NCI-H187 treated with DMSO at 0.1 percent for 48 hours (cell line): ENCODE data around the gene ZNF300.
A peak's percentile ranks its signal among the peaks of the same experiment; 100 is the strongest.
"Not testable (repeated sequence)": the region's sequence is repeated elsewhere in the genome, so short reads cannot be mapped to it uniquely, and the experiment has no call there.

Experiments used
- DNase-seq: peaks from one replicate; lab custom pipeline; 2025; lab: John Stamatoyannopoulos, UW

The ZNF300 gene

GRCh38 chr5:150904479-150905311 is at the start of gene ZNF300:
Gene ZNF300, minus strand, starts transcription at chr5:150904980. Its CDS starts 1,825 bp downstream, at chr5:150903155.
- DNase-seq, result peak; percentile 77

- DNase-seq, result no peak
These were observed 43.8 kb upstream of the ZNF300 start for GRCh38 chr5:150948539-150948938.

- DNase-seq, result no peak
These were observed 41.6 kb upstream of the ZNF300 start for GRCh38 chr5:150946351-150946905.

- DNase-seq, result no peak
These were observed 41.2 kb upstream of the ZNF300 start for GRCh38 chr5:150945947-150946346.

GRCh38 chr5:150945486-150945885 is 40.7 kb upstream of the ZNF300 start:
- no peak for DNase-seq

GRCh38 chr5:150931368-150931965 is 26.7 kb upstream of the ZNF300 start:
- no peak for DNase-seq

GRCh38 chr5:150918613-150919012 is 13.8 kb upstream of the ZNF300 start:
- DNase-seq, result no peak

- no peak for DNase-seq
These were observed 7.6 kb upstream of the ZNF300 start for GRCh38 chr5:150912312-150912814.

GRCh38 chr5:150905312-150905683 is 518 bp upstream of the ZNF300 start:
- DNase-seq, result no peak

GRCh38 chr5:150901446-150901845 is 3.3 kb downstream of the ZNF300 start:
- DNase-seq, result no peak

- DNase-seq, result no peak
These were observed 9.1 kb downstream of the ZNF300 start for GRCh38 chr5:150895431-150896428.

GRCh38 chr5:150879358-150879757 is 25.4 kb downstream of the ZNF300 start:
- DNase-seq, result no peak

GRCh38 chr5:150862070-150862469 is 42.7 kb downstream of the ZNF300 start:
- DNase-seq, result no peak

GRCh38 chr5:150860246-150860821 is 44.4 kb downstream of the ZNF300 start:
- DNase-seq, result no peak

GRCh38 chr5:150856700-150857099 is 48.1 kb downstream of the ZNF300 start:
- DNase-seq, result not testable (repeated sequence)

- no peak for DNase-seq
These were observed 51.2 kb downstream of the ZNF300 start for GRCh38 chr5:150853561-150853960.

GRCh38 chr5:150851039-150851438 is 53.7 kb downstream of the ZNF300 start:
- DNase-seq, result no peak

- DNase-seq, result no peak
These were observed 56.5 kb downstream of the ZNF300 start for GRCh38 chr5:150848271-150848670.

- DNase-seq, result no peak
These were observed 57.5 kb downstream of the ZNF300 start for GRCh38 chr5:150847334-150847695.

- DNase-seq, result peak; percentile 20
These were observed 58.0 kb downstream of the ZNF300 start for GRCh38 chr5:150846654-150847333.

GRCh38 chr5:150846308-150846653 is 58.5 kb downstream of the ZNF300 start, which contains the start of gene IRGM:
Gene IRGM, plus strand, starts transcription at chr5:150846521. Its CDS starts 1,603 bp downstream, at chr5:150848124.
- not testable (repeated sequence) for DNase-seq
